PC-3 (cell line): Measurements from ENCODE around the gene ZBTB21.

ENCODE experiments used
- CTCF ChIP-seq: fragments of 300-600 bp; sonication (generic); conservative IDR thresholded peaks from 2 replicates; pipeline ENCODE4 v1.5.1; 2017; ENCODE audit warnings: antibody characterized with exemption, low read depth, mild to moderate bottlenecking, low read length
- EZH2 ChIP-seq: fragments of 300-600 bp; sonication (generic); IDR thresholded peaks from one replicate; pipeline ENCODE4 v1.6.1; 2017; ENCODE audit warnings: antibody characterized with exemption, mild to moderate bottlenecking, low read length; ENCODE audit not compliant: unreplicated experiment

GRCh38 chr21:41979751-41980369 lies 30.3 kb downstream of the ZBTB21 start:
- TF ChIP-seq CTCF (no peak), EZH2 (no peak)
